Measurements from ENCODE around the gene VASP.

DNA sequence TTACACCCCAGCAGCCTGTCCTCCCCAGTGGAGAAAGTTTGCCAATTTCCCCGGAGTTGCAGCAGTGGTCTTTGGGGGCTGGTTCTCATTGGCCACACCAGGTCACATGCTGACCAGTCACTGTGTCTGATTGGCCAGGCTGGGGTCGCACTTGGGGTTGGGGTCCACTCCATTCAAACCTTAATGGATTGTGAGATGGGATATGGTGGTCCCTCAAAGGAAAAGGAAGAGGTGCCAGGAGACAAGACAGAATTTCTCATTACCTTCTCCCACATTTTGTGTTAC lies 5.6 kb upstream of the VASP start:
- TF ChIP-seq, protein P1, sequence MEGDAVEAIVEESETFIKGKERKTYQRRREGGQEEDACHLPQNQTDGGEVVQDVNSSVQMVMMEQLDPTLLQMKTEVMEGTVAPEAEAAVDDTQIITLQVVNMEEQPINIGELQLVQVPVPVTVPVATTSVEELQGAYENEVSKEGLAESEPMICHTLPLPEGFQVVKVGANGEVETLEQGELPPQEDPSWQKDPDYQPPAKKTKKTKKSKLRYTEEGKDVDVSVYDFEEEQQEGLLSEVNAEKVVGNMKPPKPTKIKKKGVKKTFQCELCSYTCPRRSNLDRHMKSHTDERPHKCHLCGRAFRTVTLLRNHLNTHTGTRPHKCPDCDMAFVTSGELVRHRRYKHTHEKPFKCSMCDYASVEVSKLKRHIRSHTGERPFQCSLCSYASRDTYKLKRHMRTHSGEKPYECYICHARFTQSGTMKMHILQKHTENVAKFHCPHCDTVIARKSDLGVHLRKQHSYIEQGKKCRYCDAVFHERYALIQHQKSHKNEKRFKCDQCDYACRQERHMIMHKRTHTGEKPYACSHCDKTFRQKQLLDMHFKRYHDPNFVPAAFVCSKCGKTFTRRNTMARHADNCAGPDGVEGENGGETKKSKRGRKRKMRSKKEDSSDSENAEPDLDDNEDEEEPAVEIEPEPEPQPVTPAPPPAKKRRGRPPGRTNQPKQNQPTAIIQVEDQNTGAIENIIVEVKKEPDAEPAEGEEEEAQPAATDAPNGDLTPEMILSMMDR (conservative IDR thresholded peaks at IDR 0.05; ENCODE audit: low read depth in 2 of 2), result no peak
- TF ChIP-seq, protein P2, sequence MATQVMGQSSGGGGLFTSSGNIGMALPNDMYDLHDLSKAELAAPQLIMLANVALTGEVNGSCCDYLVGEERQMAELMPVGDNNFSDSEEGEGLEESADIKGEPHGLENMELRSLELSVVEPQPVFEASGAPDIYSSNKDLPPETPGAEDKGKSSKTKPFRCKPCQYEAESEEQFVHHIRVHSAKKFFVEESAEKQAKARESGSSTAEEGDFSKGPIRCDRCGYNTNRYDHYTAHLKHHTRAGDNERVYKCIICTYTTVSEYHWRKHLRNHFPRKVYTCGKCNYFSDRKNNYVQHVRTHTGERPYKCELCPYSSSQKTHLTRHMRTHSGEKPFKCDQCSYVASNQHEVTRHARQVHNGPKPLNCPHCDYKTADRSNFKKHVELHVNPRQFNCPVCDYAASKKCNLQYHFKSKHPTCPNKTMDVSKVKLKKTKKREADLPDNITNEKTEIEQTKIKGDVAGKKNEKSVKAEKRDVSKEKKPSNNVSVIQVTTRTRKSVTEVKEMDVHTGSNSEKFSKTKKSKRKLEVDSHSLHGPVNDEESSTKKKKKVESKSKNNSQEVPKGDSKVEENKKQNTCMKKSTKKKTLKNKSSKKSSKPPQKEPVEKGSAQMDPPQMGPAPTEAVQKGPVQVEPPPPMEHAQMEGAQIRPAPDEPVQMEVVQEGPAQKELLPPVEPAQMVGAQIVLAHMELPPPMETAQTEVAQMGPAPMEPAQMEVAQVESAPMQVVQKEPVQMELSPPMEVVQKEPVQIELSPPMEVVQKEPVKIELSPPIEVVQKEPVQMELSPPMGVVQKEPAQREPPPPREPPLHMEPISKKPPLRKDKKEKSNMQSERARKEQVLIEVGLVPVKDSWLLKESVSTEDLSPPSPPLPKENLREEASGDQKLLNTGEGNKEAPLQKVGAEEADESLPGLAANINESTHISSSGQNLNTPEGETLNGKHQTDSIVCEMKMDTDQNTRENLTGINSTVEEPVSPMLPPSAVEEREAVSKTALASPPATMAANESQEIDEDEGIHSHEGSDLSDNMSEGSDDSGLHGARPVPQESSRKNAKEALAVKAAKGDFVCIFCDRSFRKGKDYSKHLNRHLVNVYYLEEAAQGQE (IDR thresholded peaks at IDR 0.05; ENCODE audit: unreplicated experiment), result no peak
- no peak for TF ChIP-seq EZH2phosphoT487 (IDR thresholded peaks at IDR 0.05; ENCODE audit: unreplicated experiment)
- TF ChIP-seq STAT1 (IDR thresholded peaks at IDR 0.05; ENCODE audit: unreplicated experiment), result no peak
- TF ChIP-seq NANOG (IDR thresholded peaks at IDR 0.05; ENCODE audit: borderline replicate concordance), result no peak
- no peak for TF ChIP-seq POLR2AphosphoS5 (IDR thresholded peaks at IDR 0.05; ENCODE audit: low read depth)

Data from GM23338 (cell line).